ENCODE measurements around the gene AK5.

The AK5 gene

GRCh38 chr1:77283701-77284425, 2.0 kb downstream of the AK5 start:
- Histone ChIP-seq H3K79me2 (ENCODE audit: low read length) (no peaks in the 10 kb centered on the region), H3K36me3 (replicated peaks; ENCODE audit: low read depth, low read length) (no peaks in the 10 kb centered on the region), H3K9me3 (ENCODE audit: insufficient read depth, low read length) (no peaks in the 10 kb centered on the region), H3K27ac (ENCODE audit: low read length) (no peak overlapping the region), H3K4me1 (ENCODE audit: low read length) (no peaks in the 10 kb centered on the region), H2AFZ (ENCODE audit: low read depth, low read length) (no peak overlapping the region), H4K20me1 (ENCODE audit: insufficient read depth, low read length) (no peaks in the 10 kb centered on the region), H3K4me3 (ENCODE audit: low read length) (no peak overlapping the region), H3K9ac (ENCODE audit: low read length) (no peak overlapping the region), H3K4me2 (ENCODE audit: low read length) (no peak overlapping the region), H3K27me3 (ENCODE audit: low read depth, low read length) (no peaks in the 10 kb centered on the region)
- no peak for TF ChIP-seq EZH2phosphoT487 (IDR thresholded peaks at IDR 0.05; ENCODE audit: low read depth)

- Histone ChIP-seq H2AFZ (ENCODE audit: low read depth, low read length) (no peak overlapping the region), H3K4me3 (ENCODE audit: low read length) (no peak overlapping the region), H3K9ac (ENCODE audit: low read length) (no peak overlapping the region), H3K4me1 (ENCODE audit: low read length) (no peaks in the 10 kb centered on the region), H3K4me2 (ENCODE audit: low read length) (no peak overlapping the region), H3K36me3 (replicated peaks; ENCODE audit: low read depth, low read length) (no peaks in the 10 kb centered on the region), H3K27ac (ENCODE audit: low read length) (no peak overlapping the region), H3K27me3 (ENCODE audit: low read depth, low read length) (no peaks in the 10 kb centered on the region), H4K20me1 (ENCODE audit: insufficient read depth, low read length) (no peaks in the 10 kb centered on the region), H3K9me3 (ENCODE audit: insufficient read depth, low read length) (no peaks in the 10 kb centered on the region), H3K79me2 (ENCODE audit: low read length) (no peaks in the 10 kb centered on the region)
- TF ChIP-seq CTCF (IDR thresholded peaks at IDR 0.05; ENCODE audit: low read depth, low read length) (no peak), EZH2phosphoT487 (IDR thresholded peaks at IDR 0.05; ENCODE audit: low read depth) (no peak)
These were observed 5.7 kb downstream of the AK5 start for GRCh38 chr1:77287535-77287934.

- Histone ChIP-seq H4K20me1 (ENCODE audit: insufficient read depth, low read length) (no peaks in the 10 kb centered on the region), H3K27ac (ENCODE audit: low read length) (no peak overlapping the region), H3K4me3 (ENCODE audit: low read length) (no peak overlapping the region), H3K9ac (ENCODE audit: low read length) (no peak overlapping the region), H3K27me3 (ENCODE audit: low read depth, low read length) (no peaks in the 10 kb centered on the region), H3K79me2 (ENCODE audit: low read length) (no peaks in the 10 kb centered on the region), H3K4me1 (ENCODE audit: low read length) (no peaks in the 10 kb centered on the region), H3K36me3 (replicated peaks; ENCODE audit: low read depth, low read length) (no peaks in the 10 kb centered on the region), H2AFZ (ENCODE audit: low read depth, low read length) (no peak overlapping the region), H3K9me3 (ENCODE audit: insufficient read depth, low read length) (no peaks in the 10 kb centered on the region), H3K4me2 (ENCODE audit: low read length) (no peak overlapping the region)
- no peak for TF ChIP-seq EZH2phosphoT487 (IDR thresholded peaks at IDR 0.05; ENCODE audit: low read depth)
- no peak for TF ChIP-seq CTCF (IDR thresholded peaks at IDR 0.05; ENCODE audit: low read depth, low read length)
These were observed 6.5 kb downstream of the AK5 start for GRCh38 chr1:77288275-77288674.

GRCh38 chr1:77290576-77290975, 8.8 kb downstream of the AK5 start:
- Histone ChIP-seq H3K9ac (ENCODE audit: low read length) (no peak overlapping the region), H3K27me3 (ENCODE audit: low read depth, low read length) (peaks cover 3% of the 10 kb centered on the region; the same call in 1 of the 2 replicates), H4K20me1 (ENCODE audit: insufficient read depth, low read length) (no peaks in the 10 kb centered on the region), H2AFZ (ENCODE audit: low read depth, low read length) (no peak overlapping the region), H3K4me3 (ENCODE audit: low read length) (no peak overlapping the region), H3K4me1 (ENCODE audit: low read length) (no peaks in the 10 kb centered on the region), H3K36me3 (replicated peaks; ENCODE audit: low read depth, low read length) (no peaks in the 10 kb centered on the region), H3K4me2 (ENCODE audit: low read length) (no peak overlapping the region), H3K9me3 (ENCODE audit: insufficient read depth, low read length) (no peaks in the 10 kb centered on the region), H3K27ac (ENCODE audit: low read length) (no peak overlapping the region), H3K79me2 (ENCODE audit: low read length) (no peaks in the 10 kb centered on the region)
- TF ChIP-seq CTCF (IDR thresholded peaks at IDR 0.05; ENCODE audit: low read depth, low read length) (no peak), EZH2phosphoT487 (IDR thresholded peaks at IDR 0.05; ENCODE audit: low read depth) (no peak)

Data from OCI-LY3 (cell line).